GM23248 (cell line): ENCODE data around the gene TAF1C.

Source experiments
- EZH2 ChIP-seq: fragments of 200-600 bp; sonication (generic); IDR thresholded peaks from 2 replicates; pipeline ENCODE4 v1.6.1; 2018; ENCODE audit warnings: antibody characterized with exemption, mild to moderate bottlenecking; ENCODE audit not compliant: insufficient read depth, poor library complexity, severe bottlenecking
- EZH2phosphoT487 ChIP-seq: fragments of 200-600 bp; sonication (generic); IDR thresholded peaks from 2 replicates; pipeline ENCODE4 v1.6.1; 2018; ENCODE audit warnings: antibody characterized with exemption, moderate library complexity, mild to moderate bottlenecking, low read depth; ENCODE audit not compliant: insufficient read depth

- TF ChIP-seq EZH2phosphoT487 (no peak), EZH2 (no peak)
Observed at GRCh38 chr16:84179612-84180320, 7.1 kb downstream of the TAF1C start.
